NK-92 (cell line): Measurements from ENCODE around the gene GMPPB.
"Not testable (repeated sequence)": the region's sequence is repeated elsewhere in the genome, so short reads cannot be mapped to it uniquely, and the experiment has no call there.

Experiments
- DNase-seq: peaks from one replicate; lab custom pipeline; 2025; ENCODE audit not compliant: unreplicated experiment; lab: John Stamatoyannopoulos, UW

The GMPPB gene

DNA sequence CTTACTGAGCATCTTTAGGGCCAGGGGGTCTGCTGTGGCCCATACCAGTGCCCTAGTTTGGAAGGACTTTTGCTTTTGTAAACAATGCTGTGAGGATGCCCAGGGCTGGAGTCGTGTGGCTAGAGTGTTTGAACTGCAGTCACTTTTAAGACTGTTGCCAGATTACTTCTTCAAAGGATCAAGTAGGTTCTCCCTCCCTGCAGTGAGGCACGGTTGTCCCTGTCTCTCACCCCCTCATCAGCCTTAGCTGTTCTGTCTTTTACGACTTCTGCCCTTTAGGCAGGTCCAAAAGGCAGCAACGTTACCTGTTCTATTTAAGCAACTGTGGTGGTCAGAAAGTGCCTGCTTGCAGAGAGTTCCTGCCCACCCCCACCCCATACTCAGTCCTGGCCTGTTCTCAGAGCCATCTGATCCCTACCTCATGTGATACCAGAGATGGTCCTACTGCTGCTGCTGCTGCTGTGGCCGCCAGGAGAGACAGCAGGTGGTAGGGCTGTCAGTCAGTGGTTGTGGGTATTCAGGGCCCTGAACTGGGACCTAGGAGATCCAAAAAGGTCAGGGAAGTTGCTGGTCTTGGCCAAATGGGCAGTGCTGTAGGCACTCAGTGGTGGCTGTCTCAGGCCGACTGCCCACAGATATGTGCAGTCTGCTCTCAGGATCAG lies 29.2 kb downstream of the GMPPB start:
- DNase-seq, result not testable (repeated sequence)

DNA sequence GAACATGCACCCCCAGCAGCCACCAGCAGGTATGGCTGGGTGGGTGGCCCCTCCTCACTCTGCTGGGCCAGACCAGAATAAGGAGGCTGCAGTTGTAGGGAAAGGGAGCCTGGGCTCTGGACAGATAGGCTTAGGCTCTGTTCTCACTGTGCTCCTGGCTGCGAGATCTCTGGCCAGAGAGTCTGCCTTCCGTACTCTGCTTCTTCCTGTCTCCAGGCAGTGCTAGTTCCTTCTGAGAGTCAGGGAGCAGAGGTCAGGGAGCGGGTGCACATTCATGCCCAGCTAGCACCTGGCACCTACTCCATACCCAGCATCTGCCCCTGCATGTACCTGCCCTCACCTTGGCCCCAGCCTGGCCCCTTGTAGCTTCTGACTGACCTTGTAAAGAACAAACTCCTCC lies 32.3 kb downstream of the GMPPB start:
- not testable (repeated sequence) for DNase-seq

DNA sequence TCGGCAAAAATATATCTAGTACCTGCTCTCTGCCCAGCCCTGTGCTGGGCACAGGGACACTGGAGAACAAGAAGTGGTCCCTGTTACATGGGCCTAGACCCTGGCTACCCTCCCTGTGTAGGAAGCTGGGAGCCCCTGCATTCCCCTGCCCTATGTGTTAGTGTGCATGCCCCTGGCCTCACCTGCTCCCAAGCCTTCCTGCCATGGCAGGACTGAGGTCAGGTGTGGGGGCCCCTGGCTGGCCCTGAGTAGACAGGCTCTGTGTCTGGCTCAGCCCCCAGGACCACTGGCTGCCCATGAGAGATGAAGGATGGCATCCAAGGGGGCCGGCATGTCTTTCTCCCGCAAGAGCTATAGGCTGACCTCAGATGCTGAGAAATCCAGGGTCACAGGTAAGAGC lies 32.9 kb downstream of the GMPPB start:
- DNase-seq, result not testable (repeated sequence)

DNA sequence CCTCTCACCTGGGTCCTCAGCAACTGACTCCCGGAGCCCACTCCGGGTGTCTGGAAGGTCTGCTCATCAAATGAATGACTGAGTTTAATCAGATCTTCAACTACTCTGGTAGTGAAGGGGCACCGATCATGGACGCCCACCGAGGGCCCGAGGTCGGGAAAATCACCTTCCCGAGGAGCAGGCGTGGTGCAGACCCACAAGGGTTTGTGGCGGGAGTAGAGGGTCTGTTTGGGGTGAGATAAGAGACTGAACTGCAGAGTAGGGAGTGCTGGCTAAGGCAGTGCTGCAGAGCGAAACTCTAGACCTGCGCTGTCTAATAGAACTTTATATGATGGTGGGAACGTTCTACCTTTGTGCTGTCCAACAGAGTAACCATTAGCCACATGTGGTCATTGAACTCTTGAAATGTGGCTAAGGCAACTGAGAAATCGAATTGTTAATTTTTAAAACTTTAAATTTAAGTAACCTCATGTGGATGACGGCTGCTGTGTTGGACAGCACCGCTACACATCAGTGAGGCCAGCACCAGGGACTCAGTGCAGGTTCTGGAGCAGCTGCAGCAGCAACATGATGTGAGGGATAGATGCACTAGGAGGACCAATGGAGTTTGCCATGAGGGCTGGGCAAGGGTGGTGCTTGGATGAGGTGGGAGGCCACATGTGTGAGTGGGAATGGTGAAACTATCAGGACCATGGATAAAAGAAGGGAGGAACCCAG lies 33.7 kb downstream of the GMPPB start:
- DNase-seq, result not testable (repeated sequence)

DNA sequence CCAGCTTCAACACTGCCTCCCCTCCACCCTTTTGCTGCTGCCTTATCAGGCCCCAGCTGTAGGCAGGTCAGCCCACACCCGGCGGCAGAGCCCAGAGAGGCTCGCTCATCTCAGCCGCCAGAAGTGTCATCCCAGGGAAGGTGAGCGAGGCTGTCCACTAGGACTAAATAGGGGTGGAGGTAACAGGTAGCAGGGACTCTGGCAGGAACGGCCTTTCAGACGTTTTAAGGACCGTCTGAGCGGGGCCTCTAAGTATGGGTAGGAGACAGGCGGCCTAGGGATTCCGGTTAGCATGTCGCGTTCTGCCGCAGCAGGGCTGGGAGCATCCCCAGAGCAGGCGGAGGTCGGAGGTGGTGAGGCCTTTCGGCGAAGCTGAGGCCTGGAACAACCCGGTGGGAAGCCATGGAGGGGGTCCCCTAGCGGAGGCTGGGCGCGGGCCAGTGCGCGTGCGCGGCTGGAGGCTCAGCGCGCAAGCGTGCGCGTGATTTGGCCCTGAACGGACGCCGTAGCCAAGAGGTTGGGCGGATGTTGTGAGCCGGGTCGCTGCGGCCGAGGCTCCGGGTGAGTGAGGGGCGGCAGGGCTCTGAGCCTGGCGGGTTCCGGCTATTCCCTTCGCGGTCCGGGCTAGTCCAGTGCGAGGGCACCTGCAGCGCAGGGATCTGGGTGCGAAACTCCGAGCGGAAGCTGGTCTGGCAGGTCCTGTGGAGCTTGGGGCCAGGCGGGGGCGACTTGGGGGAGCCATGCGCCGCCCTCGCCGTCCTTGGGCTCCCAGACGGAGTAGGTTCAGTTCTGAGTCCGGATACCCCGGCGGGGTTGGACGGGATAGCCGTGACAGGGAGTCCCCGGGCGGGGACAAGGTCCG lies 34.5 kb downstream of the GMPPB start, which contains the start of the genes MST1 and RNF123:
TSS of gene MST1 (minus strand) at position 429 of the 862 bp plus-strand sequence. CDS start 783 bp downstream, outside the sequence.
TSS of gene RNF123 (plus strand) at position 512 of the 862 bp plus-strand sequence. CDS start 1,609 bp downstream, outside the sequence.
- DNase-seq, result no peak

DNA sequence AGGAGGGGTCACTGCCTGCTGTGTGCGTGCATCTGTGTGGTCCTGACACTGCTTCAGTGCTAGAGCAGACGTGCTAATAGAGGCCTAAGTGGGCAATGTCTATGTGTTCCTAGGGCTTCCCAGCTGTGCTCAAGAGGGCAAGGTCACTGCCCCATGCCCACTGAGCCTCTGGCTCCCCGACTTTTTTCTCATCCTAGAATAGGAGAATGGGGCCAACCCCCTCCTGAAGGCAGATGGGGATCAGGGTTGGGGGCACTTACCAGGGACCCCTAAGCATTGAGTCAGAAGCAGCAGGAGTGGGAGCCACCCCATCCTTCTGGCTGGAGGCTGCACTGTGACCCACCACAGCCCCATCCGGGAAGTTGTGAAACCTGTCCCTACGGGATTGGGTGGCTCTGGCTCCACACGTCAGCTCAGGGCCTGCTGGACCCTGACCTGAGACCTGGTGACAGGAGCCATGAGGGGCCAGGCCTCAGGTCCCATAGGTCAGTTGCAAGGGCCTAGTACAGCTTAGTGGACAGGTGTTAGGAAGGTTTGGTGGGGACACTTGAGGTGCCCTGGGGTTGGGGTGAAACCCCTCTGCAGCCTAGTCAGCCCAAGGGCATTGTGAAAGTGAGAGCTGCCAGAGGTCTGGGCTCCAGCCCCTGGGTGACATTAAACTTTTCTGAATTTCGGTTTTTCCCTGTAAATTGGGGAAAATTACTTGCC lies 35.3 kb downstream of the GMPPB start:
- not testable (repeated sequence) for DNase-seq

DNA sequence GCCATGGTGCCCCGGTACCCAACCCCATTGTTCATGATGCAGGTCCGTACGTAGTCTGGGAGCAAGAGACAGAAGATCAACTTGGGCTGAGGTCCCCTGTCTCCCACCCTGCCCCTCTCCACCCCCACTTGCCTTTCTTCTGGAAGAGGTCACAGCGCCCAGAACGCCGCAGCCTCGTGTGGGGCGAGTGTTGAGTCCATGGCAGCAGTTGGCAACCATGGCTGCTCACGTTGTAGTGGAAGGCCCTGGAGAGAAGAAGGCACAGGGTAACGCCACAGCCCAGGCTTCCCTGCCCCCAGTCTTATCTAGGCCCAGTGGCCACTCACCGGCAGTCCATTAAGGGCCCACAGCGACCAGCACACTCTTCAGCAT lies 36.3 kb downstream of the GMPPB start:
- not testable (repeated sequence) for DNase-seq

DNA sequence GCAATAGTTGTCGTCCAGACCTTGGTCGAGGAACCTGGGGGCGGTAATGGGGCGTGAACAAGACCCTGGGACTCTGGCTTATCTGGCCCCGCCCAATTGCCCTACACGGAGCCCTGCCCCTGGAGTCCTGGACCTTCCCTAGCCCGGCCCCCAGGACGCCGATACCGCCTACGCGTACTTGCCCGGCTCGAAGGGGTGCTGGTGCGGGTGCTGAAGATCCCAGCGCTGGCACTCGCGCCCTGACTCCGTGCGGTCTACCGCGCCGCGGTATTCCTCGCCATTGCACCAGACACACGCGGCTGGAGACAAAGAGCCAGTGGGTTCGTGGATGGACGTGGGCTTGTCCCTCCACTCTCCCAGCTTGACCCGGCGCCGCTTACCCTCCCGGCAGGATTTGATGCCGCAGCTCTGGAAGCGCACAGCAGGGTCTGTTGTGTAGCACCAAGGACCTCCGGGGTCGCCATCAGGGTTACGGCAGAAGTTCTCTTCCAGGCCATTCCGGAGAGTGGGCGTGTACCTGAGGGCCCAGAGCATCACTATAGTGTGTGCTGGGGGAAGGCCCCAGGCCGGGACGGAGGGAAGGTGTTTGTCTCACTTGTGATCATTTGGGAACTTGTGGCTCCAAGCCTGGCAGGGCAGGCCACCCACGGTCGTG lies 36.9 kb downstream of the GMPPB start:
- DNase-seq, result not testable (repeated sequence)

DNA sequence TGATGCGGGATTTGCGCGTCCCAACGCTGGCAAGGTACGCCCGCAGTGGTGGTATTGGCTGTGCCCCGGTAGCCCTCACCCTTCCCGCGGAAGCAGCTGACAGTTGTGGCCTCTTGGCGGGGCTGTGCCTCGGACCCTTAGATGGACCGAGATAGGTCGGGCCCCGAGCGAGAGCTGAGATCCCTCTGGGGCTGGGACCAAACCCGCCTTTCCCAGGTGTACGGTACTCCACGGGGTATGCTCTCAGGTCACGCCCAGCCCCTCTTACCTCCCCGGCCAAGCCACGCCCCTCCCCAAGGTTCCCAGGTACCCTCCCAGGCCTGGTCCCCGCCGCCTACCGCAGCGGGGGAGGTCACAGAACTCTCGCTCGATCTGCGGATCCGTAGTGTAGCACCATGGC lies 37.4 kb downstream of the GMPPB start:
- not testable (repeated sequence) for DNase-seq

DNA sequence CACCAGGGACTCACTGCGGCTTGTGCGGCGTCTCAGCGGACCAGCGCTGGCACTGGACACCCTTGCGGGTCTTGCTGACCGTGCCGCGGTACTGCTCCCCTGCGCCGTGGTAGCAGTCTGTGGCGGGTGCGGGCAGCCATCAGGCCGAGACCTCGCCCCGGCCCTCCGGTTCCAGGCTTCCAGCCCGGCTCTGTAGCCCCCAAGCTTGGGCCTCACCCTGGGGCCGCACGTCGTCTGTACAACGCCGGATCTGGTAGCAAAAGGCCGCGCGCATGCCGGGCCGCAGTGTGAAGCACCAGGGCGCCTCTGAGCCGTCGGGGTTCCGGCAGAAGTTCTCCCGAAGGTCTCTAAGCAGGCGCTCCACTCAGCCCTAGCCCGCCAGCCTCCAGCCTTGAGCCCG lies 37.9 kb downstream of the GMPPB start:
- not testable (repeated sequence) for DNase-seq

DNA sequence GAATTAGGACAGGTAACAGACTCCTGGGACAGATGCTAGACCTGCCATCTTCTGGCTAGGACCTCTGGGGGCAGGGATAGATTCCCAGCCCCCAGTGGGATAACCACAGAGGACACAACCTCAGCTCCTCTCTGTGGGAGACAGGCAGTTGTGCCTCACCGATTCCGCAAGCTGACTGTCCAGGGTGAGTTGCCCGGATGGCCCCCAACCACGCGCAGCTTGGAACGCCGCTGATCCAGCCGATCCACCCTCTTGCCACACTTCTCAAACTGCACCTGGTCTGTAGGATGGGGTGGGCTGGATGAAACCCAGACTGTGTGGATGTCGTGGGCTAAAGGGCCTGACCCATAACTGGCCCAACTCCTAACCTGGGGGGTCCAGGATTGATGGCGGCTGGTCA lies 38.6 kb downstream of the GMPPB start:
- DNase-seq, result not testable (repeated sequence)

DNA sequence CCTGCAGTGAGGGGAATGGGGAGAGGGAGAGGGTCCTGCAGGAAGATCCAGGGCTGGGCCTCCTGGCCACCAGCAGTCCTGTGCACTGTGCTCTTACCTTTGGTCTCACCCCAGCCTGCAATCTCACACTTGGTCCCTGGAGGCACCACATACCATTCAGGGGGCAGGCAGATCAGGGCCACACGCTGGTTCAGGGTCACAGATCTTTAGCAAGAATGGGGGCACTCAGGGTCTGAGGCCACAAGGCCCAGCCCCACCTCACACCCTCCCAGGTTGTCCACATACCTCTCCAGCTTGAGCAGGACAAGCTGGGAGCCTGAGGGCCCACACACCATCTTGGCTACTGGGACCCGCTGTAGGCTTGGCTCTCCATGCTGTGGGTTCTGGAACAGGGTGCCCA lies 39.3 kb downstream of the GMPPB start:
- DNase-seq, result not testable (repeated sequence)

DNA sequence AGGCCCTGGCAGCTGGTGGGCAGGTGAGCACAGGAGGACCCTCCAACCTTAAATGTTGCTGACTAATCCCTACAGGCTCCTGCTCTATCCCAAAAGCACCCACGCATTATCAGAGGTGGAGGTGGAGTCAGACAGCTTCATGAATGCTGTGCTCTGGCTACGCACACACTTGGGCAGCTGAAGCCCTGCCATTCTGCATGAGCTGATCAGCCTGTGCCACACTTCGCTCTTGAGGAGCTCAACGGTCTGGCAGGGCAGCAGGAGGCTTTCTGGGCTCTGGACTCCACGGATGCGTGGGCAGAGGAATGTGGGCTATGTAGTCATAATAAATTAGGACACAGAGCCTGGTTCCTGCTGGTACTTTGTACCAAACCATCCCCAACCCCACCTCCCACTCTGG lies 40.6 kb downstream of the GMPPB start:
- DNase-seq, result no peak

DNA sequence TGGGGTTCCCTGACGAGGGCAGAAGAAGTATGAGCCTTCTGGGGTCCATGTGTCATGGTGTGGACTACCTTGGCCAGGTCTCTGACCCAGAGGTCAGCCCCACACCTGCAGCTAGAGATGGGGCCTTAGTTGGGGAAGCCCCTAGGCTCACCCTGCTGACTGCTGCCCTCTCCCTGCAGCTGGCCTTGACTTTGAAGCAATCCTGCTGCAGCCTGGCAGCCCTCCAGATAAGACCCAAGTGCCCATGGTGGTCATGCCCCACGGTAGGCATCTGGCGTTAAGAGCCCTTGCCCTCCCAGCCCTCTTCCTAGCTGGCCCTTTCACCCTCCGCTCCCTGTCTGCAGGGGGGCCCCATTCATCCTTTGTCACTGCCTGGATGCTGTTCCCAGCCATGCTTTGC lies 42.2 kb downstream of the GMPPB start:
- no peak for DNase-seq

DNA sequence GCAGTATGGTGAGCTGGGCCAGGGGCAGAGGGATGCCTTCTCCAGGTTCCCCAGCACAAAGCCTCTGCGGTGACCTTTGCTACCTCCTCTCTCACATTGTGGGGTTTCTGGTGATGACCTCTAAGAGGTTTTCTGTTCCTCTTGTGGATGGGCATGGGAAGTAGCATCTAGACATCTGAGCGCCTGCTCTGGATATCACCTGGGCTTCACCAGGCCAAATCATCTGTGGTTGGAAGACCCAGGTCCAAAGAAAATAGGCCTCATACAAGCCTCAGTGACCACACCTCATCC lies 42.6 kb downstream of the GMPPB start:
- no peak for DNase-seq

DNA sequence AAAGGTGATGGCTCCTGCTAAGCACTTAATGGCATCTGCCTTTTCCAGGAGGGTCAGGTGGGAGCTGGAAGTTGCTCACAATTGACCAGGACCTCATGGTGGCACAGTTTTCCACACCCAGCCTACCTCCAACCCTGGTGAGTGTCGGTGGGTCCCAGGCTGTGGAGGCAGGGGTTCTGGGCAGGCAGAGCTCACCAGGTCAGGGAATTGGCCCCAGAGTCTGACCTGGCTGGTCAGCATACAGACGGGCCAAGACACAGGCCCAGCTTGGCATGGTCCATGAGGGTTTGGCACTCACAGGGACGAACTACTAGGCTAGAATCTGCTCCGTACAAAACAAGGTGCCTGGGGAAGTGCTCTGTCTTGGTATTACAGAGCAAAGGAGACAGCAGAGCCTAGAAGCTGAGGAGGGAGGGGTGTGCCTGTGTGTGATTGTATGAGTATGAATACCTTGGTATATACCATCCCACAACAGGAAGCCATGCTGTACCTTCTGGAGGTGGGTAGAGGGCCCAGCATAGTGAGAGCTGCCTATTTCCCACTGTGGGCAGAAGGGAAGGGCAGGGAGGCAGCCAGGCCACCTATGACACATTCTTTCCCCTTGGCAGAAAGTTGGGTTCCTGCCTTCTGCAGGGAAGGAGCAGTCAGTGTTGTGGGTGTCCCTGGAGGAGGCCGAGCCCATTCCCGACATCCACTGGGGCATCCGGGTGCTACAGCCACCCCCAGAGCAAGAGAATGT lies 43.1 kb downstream of the GMPPB start:
- no peak for DNase-seq

DNA sequence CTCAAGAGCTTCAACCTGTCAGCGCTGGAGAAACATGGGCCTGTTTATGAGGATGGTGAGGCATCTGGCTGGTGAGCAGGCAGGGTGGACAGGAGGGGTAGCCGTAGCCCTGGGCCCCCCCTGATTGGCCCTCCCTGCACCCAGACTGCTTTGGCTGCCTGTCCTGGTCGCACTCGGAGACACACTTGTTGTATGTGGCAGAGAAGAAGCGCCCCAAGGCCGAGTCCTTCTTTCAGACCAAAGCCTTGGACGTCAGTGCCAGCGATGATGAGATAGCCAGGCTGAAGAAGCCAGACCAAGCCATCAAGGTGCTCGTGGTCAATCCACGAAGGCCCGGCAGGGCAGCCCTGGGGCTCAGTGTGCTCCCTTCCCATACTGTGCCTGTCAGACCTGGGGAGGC lies 47.8 kb downstream of the GMPPB start:
- no peak for DNase-seq

DNA sequence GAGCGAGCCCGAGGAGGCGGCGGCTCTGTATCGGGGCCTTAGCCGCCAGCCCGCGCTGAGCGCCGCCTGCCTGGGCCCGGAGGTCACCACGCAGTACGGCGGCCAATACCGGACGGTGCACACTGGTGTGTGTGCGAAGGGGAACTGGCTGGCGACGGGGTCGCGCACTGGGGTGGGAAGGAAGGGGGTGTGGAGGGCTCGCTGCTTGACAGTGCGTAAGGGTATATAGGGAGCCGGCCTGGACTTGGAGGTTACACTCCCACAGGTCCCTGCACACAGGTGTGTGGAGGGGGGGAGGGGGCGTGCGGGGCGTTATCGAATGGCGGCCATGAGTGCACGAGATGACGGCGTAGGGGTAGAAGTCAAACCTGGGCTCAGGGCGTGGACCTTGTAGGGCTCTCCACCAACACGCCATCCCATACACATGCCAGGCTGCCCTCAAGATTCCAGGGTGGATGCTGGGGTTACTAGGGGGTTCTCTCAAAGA lies 49.2 kb downstream of the GMPPB start:
- DNase-seq, result no peak

DNA sequence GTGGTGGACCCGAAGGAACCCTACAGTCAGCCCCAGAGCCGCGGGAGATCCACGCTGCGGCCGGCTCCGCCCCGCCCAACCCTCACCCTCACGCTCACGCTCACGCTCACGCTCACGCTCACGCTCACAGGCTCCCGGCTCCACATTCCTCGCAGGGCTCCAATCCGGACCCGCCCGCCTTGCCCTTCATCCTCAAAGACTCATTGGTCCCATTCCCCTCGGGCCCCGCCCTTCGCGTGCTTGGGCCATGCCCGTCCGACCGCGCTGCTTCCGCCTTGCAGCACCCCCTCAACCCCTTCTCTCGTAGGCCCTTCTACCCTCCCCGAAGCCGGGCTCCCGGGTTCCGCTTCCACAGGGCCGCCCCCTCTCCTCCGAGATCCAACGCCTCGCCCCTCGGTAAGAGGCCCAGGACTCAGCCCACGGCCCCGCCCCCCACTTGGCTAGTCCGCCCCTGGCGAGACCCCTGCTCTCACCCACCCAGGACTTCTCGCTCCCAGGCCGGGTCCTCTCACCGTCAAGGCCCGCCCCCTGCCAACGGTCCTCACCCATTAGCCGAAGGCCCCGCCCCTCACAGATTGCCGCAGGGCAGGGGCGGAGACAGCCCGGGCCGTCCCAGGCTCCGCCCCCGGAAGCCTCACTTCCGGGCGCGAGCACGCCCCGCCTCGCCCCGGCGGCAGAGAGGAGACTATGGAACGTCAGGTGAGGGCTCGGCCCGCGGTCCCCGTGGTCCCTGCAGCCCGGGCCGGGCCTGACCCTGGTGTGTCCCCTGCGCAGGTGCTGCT lies 49.8 kb downstream of the GMPPB start, which contains the start of gene APEH:
TSS of gene APEH (plus strand) at position 637 of the 782 bp plus-strand sequence. CDS start at position 688, 51 bp downstream.
- DNase-seq, result no peak
